ENCODE results near the gene URB2.

GRCh38 chr1:229651546-229651945 is 25.5 kb downstream of the URB2 start:
- TF ChIP-seq FOXK1 (CRISPR knock-in tag; IDR thresholded peaks at IDR 0.05) (no peak), ZNF138 (CRISPR knock-in tag; conservative IDR thresholded peaks at IDR 0.05) (no peak), MLX (CRISPR knock-in tag; IDR thresholded peaks at IDR 0.05) (no peak)

All from WTC11 (cell line).